Measurements from ENCODE around the gene INPP5A. TPM values are rescaled to one million over a fixed set of nuclear protein-coding genes. Genes with fewer than 3 reads are reported as not detected.
"Not testable (repeated sequence)": the region's sequence is repeated elsewhere in the genome, so short reads cannot be mapped to it uniquely, and the experiment has no call there.

INPP5A gene
- total and polyA plus RNA-seq, 2 of the 13 experiments (the other 11 are each of a cell fraction or from before 2014, with no cell fraction given): 17.5 to 37.9 TPM

DNA sequence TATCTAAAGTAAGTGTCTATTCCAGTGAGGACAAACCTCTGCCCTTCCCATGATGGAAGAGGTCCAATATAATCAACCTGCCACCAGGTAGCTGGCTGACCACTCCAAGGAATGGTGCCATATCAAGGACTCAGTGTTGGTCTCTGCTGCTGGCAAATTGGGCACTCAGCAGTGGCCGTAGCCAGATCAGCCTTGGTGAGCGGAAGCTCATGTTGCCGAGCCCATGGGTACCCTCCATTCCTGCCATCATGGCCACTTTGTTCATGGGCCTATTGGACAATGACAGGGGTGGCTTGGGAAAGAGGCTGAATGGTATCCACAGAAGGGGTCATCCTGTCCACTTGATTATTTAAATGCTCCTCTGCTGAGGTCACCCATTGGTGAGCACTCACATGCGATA, 136.2 kb downstream of the INPP5A start:
- H3K9me3 ChIP-seq (ENCODE audit: low read length); BruUV-seq (replicated peaks); H3K4me1 ChIP-seq (ENCODE audit: insufficient read depth, low read length); POLR2A ChIA-PET; FAIRE-seq; in situ Hi-C loops (cut with HindIII; ENCODE audit: extremely low pct_ligation_motif_present, low pct_unique_long_range_greater_than_20kb); intact Hi-C loops (cut with micrococcal nuclease; ENCODE audit: unreplicated experiment); CTCF ChIA-PET (ENCODE audit: low intra/inter-chr PET ratio, low total read pairs); H3K36me3 ChIP-seq (replicated peaks in 1 of 2; ENCODE audit: control insufficient read depth in 1 of 2, insufficient read depth in 2 of 2, low read length in 2 of 2); H3K4me3 ChIP-seq (replicated peaks in 1 of 3; ENCODE audit: insufficient read depth in 1 of 3, low read depth in 2 of 3, low read length in 3 of 3); DNase-seq (ENCODE audit: low spot score); H3K27me3 ChIP-seq (ENCODE audit: control insufficient read depth in 1 of 2, insufficient read depth in 2 of 2, low read length in 2 of 2); H3K9ac ChIP-seq (ENCODE audit: insufficient read depth, low read depth, low read length); H4K20me1 ChIP-seq (ENCODE audit: insufficient read depth, low read length); H3K4me2 ChIP-seq (ENCODE audit: low read depth, low read length); H3K27ac ChIP-seq (ENCODE audit: extremely low read length, insufficient read depth, low read length); H2AFZ ChIP-seq (ENCODE audit: low read length); H3K79me2 ChIP-seq (ENCODE audit: insufficient read depth, low read length); ATAC-seq: not testable (repeated sequence)
- WGBS (ENCODE audit: low lambda C conversion rate): 98% methylated on average over 4 of the region's 4 CpGs

DNA sequence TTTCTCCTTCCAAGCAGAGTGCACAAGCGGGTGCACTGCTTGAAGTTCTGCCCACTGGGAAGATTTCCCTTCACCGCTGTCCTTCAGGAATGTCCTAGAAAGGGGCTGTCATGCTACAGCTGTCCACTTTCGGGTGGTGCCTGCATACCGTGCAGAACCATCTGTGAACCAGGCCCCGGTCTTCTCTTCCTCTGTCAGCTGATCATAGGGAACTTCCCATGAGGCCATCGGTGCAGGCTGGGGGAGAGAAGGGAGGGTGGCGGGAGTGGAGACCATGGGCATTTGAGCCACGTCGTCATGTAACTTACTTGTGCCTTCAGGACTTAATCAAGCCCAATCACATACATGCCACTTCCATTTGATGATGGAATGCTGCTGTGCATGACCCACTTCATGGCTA, 136.7 kb downstream of the INPP5A start:
- no peak overlapping the region for H3K27ac ChIP-seq (ENCODE audit: extremely low read length, insufficient read depth, low read length)
- H3K79me2 ChIP-seq (ENCODE audit: insufficient read depth, low read length): no peaks in the 10 kb centered on the region
- ChIA-PET CTCF (ENCODE audit: low intra/inter-chr PET ratio, low total read pairs) (no interaction called here), POLR2A (no interaction called here)
- H3K9ac ChIP-seq (ENCODE audit: insufficient read depth, low read depth, low read length): no peak overlapping the region
- no peak overlapping the region for H3K4me2 ChIP-seq (ENCODE audit: low read depth, low read length)
- in situ Hi-C loops (cut with HindIII; ENCODE audit: extremely low pct_ligation_motif_present, low pct_unique_long_range_greater_than_20kb) (no loop called here), intact Hi-C loops (cut with micrococcal nuclease; ENCODE audit: unreplicated experiment) (no loop called here)
- TF ChIP-seq, protein P1, sequence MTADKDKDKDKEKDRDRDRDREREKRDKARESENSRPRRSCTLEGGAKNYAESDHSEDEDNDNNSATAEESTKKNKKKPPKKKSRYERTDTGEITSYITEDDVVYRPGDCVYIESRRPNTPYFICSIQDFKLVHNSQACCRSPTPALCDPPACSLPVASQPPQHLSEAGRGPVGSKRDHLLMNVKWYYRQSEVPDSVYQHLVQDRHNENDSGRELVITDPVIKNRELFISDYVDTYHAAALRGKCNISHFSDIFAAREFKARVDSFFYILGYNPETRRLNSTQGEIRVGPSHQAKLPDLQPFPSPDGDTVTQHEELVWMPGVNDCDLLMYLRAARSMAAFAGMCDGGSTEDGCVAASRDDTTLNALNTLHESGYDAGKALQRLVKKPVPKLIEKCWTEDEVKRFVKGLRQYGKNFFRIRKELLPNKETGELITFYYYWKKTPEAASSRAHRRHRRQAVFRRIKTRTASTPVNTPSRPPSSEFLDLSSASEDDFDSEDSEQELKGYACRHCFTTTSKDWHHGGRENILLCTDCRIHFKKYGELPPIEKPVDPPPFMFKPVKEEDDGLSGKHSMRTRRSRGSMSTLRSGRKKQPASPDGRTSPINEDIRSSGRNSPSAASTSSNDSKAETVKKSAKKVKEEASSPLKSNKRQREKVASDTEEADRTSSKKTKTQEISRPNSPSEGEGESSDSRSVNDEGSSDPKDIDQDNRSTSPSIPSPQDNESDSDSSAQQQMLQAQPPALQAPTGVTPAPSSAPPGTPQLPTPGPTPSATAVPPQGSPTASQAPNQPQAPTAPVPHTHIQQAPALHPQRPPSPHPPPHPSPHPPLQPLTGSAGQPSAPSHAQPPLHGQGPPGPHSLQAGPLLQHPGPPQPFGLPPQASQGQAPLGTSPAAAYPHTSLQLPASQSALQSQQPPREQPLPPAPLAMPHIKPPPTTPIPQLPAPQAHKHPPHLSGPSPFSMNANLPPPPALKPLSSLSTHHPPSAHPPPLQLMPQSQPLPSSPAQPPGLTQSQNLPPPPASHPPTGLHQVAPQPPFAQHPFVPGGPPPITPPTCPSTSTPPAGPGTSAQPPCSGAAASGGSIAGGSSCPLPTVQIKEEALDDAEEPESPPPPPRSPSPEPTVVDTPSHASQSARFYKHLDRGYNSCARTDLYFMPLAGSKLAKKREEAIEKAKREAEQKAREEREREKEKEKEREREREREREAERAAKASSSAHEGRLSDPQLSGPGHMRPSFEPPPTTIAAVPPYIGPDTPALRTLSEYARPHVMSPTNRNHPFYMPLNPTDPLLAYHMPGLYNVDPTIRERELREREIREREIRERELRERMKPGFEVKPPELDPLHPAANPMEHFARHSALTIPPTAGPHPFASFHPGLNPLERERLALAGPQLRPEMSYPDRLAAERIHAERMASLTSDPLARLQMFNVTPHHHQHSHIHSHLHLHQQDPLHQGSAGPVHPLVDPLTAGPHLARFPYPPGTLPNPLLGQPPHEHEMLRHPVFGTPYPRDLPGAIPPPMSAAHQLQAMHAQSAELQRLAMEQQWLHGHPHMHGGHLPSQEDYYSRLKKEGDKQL (CRISPR knock-in tag; IDR thresholded peaks at IDR 0.05; ENCODE audit: low read depth): no peak
- TF ChIP-seq SP2 (CRISPR knock-in tag; IDR thresholded peaks at IDR 0.05): no peak
- H3K9me3 ChIP-seq (ENCODE audit: low read length): no peaks in the 10 kb centered on the region
- no peaks in the 10 kb centered on the region; a peak in 1 of 5 replicates for H3K36me3 ChIP-seq (replicated peaks in 1 of 2; ENCODE audit: control insufficient read depth in 1 of 2, insufficient read depth in 2 of 2, low read length in 2 of 2)
- ATAC-seq (no peak), DNase-seq (ENCODE audit: low spot score) (no peak), FAIRE-seq (no peak)
- H4K20me1 ChIP-seq (ENCODE audit: insufficient read depth, low read length): no peaks in the 10 kb centered on the region
- no peaks in the 10 kb centered on the region; the same call in 1 of the 2 replicates for H3K4me1 ChIP-seq (ENCODE audit: insufficient read depth, low read length)
- no peak overlapping the region for H3K4me3 ChIP-seq (replicated peaks in 1 of 3; ENCODE audit: insufficient read depth in 1 of 3, low read depth in 2 of 3, low read length in 3 of 3)
- H2AFZ ChIP-seq (ENCODE audit: low read length): no peak overlapping the region
- no TSS peak for BruUV-seq (replicated peaks)
- no peaks in the 10 kb centered on the region; a peak in 1 of 5 replicates for H3K27me3 ChIP-seq (ENCODE audit: control insufficient read depth in 1 of 2, insufficient read depth in 2 of 2, low read length in 2 of 2)
- 93% methylated on average over 8 of the region's 9 CpGs for WGBS (ENCODE audit: low lambda C conversion rate)

Data from HepG2 (cell line).